Suprapubic skin (tissue), 4 donors: ENCODE results near the gene TOGARAM1. TPM values are rescaled to one million over a fixed set of nuclear protein-coding genes. Genes with fewer than 3 reads are reported as not detected.

Experiments used
- DNase-seq, 2 donors: peaks; one replicate each; pipeline ENCODE4 v3.0.0-alpha.2; 2019; ENCODE audit warnings: low spot score in 2 of 2
- H3K27ac ChIP-seq: fragments of 200-600 bp; sonication (generic); one replicate; pipeline ENCODE4 v1.5.1; 2019
- H3K27me3 ChIP-seq: fragments of 200-600 bp; sonication (generic); one replicate; pipeline ENCODE4 v1.5.1; 2019
- H3K36me3 ChIP-seq: fragments of 200-600 bp; sonication (generic); one replicate; pipeline ENCODE4 v1.5.1; 2019
- H3K4me1 ChIP-seq: fragments of 200-600 bp; sonication (generic); one replicate; pipeline ENCODE4 v1.5.1; 2019
- H3K4me3 ChIP-seq: fragments of 200-600 bp; sonication (generic); one replicate; pipeline ENCODE4 v1.5.1; 2019; ENCODE audit warnings: mild to moderate bottlenecking
- H3K9me3 ChIP-seq: fragments of 200-600 bp; sonication (generic); one replicate; pipeline ENCODE4 v1.5.1; 2019
- CTCF ChIP-seq, 2 donors: fragments of 200-600 bp in 1 of 2; fragments of 450-650 bp in 1 of 2; sonication (generic) in 1 of 2; IDR thresholded peaks; one replicate each; pipeline ENCODE4 v1.5.1; 2016 to 2019; ENCODE audit warnings: antibody characterized with exemption in 2 of 2, mild to moderate bottlenecking in 1 of 2, moderate library complexity in 1 of 2
- EP300 ChIP-seq: sonication (generic); formaldehyde crosslinking; IDR thresholded peaks from one replicate; pipeline ENCODE4 v1.6.1; 2017; ENCODE audit warnings: antibody characterized with exemption
- POLR2A ChIP-seq, 2 donors: fragments of 450-650 bp; IDR thresholded peaks; one replicate each; pipeline ENCODE4 v1.6.1; 2017; ENCODE audit warnings: antibody characterized with exemption in 2 of 2, mild to moderate bottlenecking in 2 of 2, moderate library complexity in 2 of 2
- POLR2AphosphoS5 ChIP-seq, 3 donors: sonication (generic); formaldehyde crosslinking; IDR thresholded peaks; one replicate each; pipeline ENCODE4 v1.6.1; 2017; ENCODE audit warnings: antibody characterized with exemption in 3 of 3
- WGBS: methylation state at CpG from one replicate; pipeline ENCODE4 v1.1.5; 2018; 5-methylcytosine and 5-hydroxymethylcytosine counted together
- total RNA-seq, 4 donors: library from RNA; depleted of rRNA; stranded (reverse); fragments of >200 nt; gene quantifications; one replicate each; pipeline ENCODE4 v1.1.0, GENCODE V29; 2016

TOGARAM1 gene
- total RNA-seq, 4 donors from 2014 or later: 12.5 to 24.3 (median 14.2) TPM

GRCh38 chr14:45038865-45039264 lies 76.9 kb downstream of the TOGARAM1 start:
- DNase-seq: no peak
- peaks cover 30% of the 10 kb centered on the region for H3K36me3 ChIP-seq
- 93% methylated on average over 3 of the region's 5 CpGs for WGBS
- TF ChIP-seq CTCF (IDR thresholded peaks at IDR 0.05) (no peak), POLR2A (IDR thresholded peaks at IDR 0.05) (no peak), POLR2AphosphoS5 (IDR thresholded peaks at IDR 0.05) (no peak)
- no peaks in the 10 kb centered on the region for H3K9me3 ChIP-seq
- no peak overlapping the region for H3K27ac ChIP-seq
- no peak overlapping the region for H3K4me3 ChIP-seq
- H3K4me1 ChIP-seq: no peaks in the 10 kb centered on the region
- no peaks in the 10 kb centered on the region for H3K27me3 ChIP-seq

GRCh38 chr14:45039390-45039789 lies 77.4 kb downstream of the TOGARAM1 start:
- Histone ChIP-seq H3K27me3 (no peaks in the 10 kb centered on the region), H3K36me3 (peaks cover 25% of the 10 kb centered on the region), H3K27ac (no peak overlapping the region), H3K4me3 (no peak overlapping the region), H3K4me1 (no peaks in the 10 kb centered on the region), H3K9me3 (no peaks in the 10 kb centered on the region)
- TF ChIP-seq CTCF (IDR thresholded peaks at IDR 0.05): no peak
- TF ChIP-seq POLR2A (IDR thresholded peaks at IDR 0.05): no peak
- no peak for TF ChIP-seq EP300
- TF ChIP-seq POLR2AphosphoS5 (IDR thresholded peaks at IDR 0.05): no peak
- DNase-seq: no peak
- WGBS: 100% methylated on average over 1 of the region's 2 CpGs

GRCh38 chr14:45041641-45042040 lies 79.7 kb downstream of the TOGARAM1 start:
- H3K9me3 ChIP-seq: no peaks in the 10 kb centered on the region
- H3K4me1 ChIP-seq: no peaks in the 10 kb centered on the region
- no peak for TF ChIP-seq EP300
- no peaks in the 10 kb centered on the region for H3K27me3 ChIP-seq
- H3K36me3 ChIP-seq: peaks cover 35% of the 10 kb centered on the region
- no peak for DNase-seq
- WGBS: 95% methylated on average over 5 of the region's 5 CpGs
- H3K4me3 ChIP-seq: no peak overlapping the region
- no peak overlapping the region for H3K27ac ChIP-seq

- 96% methylated on average over 5 of the region's 5 CpGs for WGBS
- H3K27ac ChIP-seq: no peak overlapping the region
- H3K4me3 ChIP-seq: no peak overlapping the region
- TF ChIP-seq POLR2A (IDR thresholded peaks at IDR 0.05) (no peak), POLR2AphosphoS5 (IDR thresholded peaks at IDR 0.05) (no peak), CTCF (IDR thresholded peaks at IDR 0.05) (no peak), EP300 (no peak)
- peaks cover 29% of the 10 kb centered on the region for H3K36me3 ChIP-seq
- H3K27me3 ChIP-seq: no peaks in the 10 kb centered on the region
- no peaks in the 10 kb centered on the region for H3K9me3 ChIP-seq
- no peaks in the 10 kb centered on the region for H3K4me1 ChIP-seq
- no peak for DNase-seq
Measured at GRCh38 chr14:45044638-45045037, 82.6 kb downstream of the TOGARAM1 start.

- Histone ChIP-seq H3K27me3 (no peaks in the 10 kb centered on the region), H3K27ac (no peak overlapping the region), H3K36me3 (peaks cover 57% of the 10 kb centered on the region), H3K4me3 (no peak overlapping the region), H3K9me3 (no peaks in the 10 kb centered on the region), H3K4me1 (no peaks in the 10 kb centered on the region)
- no peak for TF ChIP-seq EP300
- no peak for TF ChIP-seq POLR2AphosphoS5 (IDR thresholded peaks at IDR 0.05)
- no peak for TF ChIP-seq POLR2A (IDR thresholded peaks at IDR 0.05)
- no peak for TF ChIP-seq CTCF (IDR thresholded peaks at IDR 0.05)
- no peak for DNase-seq
- 96% methylated on average over 2 of the region's 2 CpGs for WGBS
Measured at GRCh38 chr14:45048385-45048784, 86.4 kb downstream of the TOGARAM1 start.

GRCh38 chr14:45051180-45051579 lies 89.2 kb downstream of the TOGARAM1 start:
- Histone ChIP-seq H3K27ac (no peak overlapping the region), H3K27me3 (no peaks in the 10 kb centered on the region), H3K36me3 (peaks cover 75% of the 10 kb centered on the region), H3K9me3 (no peaks in the 10 kb centered on the region), H3K4me1 (no peaks in the 10 kb centered on the region), H3K4me3 (no peak overlapping the region)
- TF ChIP-seq POLR2A (IDR thresholded peaks at IDR 0.05) (no peak), POLR2AphosphoS5 (IDR thresholded peaks at IDR 0.05) (no peak), CTCF (IDR thresholded peaks at IDR 0.05) (no peak), EP300 (no peak)
- no peak for DNase-seq
